GM12878 (cell line): ENCODE data around the gene MAGI1. TPM values are rescaled to one million over a fixed set of nuclear protein-coding genes. Genes with fewer than 3 reads are reported as not detected.

Source experiments
- ATAC-seq: fragments of 200-7000 bp; cut with Tn5 transposase; 3 replicates; pipeline ENCODE4 v1.9.1; 2020; ENCODE audit warnings: mild to moderate bottlenecking, moderate library complexity
- BruUV-seq: library from RNA; stranded (reverse); fragments of 400-500 nt; replicated peaks from 2 replicates; lab custom pipeline; 2021; lab: Mats Ljungman, UMichigan
- CTCF ChIA-PET: fragments of 300-600 bp; sonication (Branson Sonifier 250); formaldehyde crosslinking; extraction: SDS; loops from one replicate; lab custom pipeline; 2021; ENCODE audit warnings: inconsistent platforms; lab: Yijun Ruan, JAX
- POLR2A ChIA-PET: fragments of 350-600 bp; formaldehyde crosslinking; extraction: SDS; loops from one replicate; lab custom pipeline; 2021; ENCODE audit warnings: inconsistent platforms; lab: Charles Lee
- RAD21 ChIA-PET: fragments of 300-600 bp; sonication (Branson Sonifier 250); formaldehyde crosslinking; loops from one replicate; lab custom pipeline; 2023; ENCODE audit warnings: antibody characterized with exemption; ENCODE audit not compliant: unreplicated experiment; lab: Charles Lee
- SMC1A ChIA-PET: fragments of 300-600 bp; sonication (Branson Sonifier 250); formaldehyde crosslinking; loops from one replicate; lab custom pipeline; 2023; ENCODE audit not compliant: unreplicated experiment, uncharacterized antibody; lab: Charles Lee
- DNase-seq: peaks from one replicate; pipeline ENCODE4 v3.0.0-alpha.2; 2011; ENCODE audit warnings: low read depth, low spot score
- FAIRE-seq: peaks from 3 replicates; lab custom pipeline; 2011; peaks lifted over from hg19 to GRCh38; lab: Jason Lieb, UNC
- H2AFZ ChIP-seq: 2 replicates; pipeline ENCODE4 v1.6.0; 2011; ENCODE audit warnings: low read depth, low read length, control low read depth; ENCODE audit not compliant: control insufficient read depth
- H3K27ac ChIP-seq: 2 replicates; pipeline ENCODE4 v1.5.1; 2011; ENCODE audit warnings: control low read depth; ENCODE audit not compliant: control insufficient read depth, insufficient read depth
- H3K27me3 ChIP-seq, 2 experiments: replicated peaks in 1 of 2; 2 replicates each; pipeline versions ENCODE4 v1.6.0 to v1.6.1; 2011; ENCODE audit warnings: low read length in 1 of 2; ENCODE audit not compliant: control insufficient read depth in 2 of 2, insufficient read depth in 2 of 2
- H3K36me3 ChIP-seq, 2 experiments: 2 replicates each; pipeline ENCODE4 v1.5.1; 2011; ENCODE audit warnings: low read length in 1 of 2; ENCODE audit not compliant: control insufficient read depth in 2 of 2, insufficient read depth in 2 of 2
- H3K4me1 ChIP-seq: 2 replicates; pipeline ENCODE4 v1.6.1; 2011; ENCODE audit warnings: mild to moderate bottlenecking, low read length, moderate library complexity, mixed read lengths; ENCODE audit not compliant: control insufficient read depth, insufficient read depth
- H3K4me2 ChIP-seq: 2 replicates; pipeline ENCODE4 v1.6.0; 2011; ENCODE audit warnings: control low read depth; ENCODE audit not compliant: control insufficient read depth, insufficient read depth
- H3K4me3 ChIP-seq: fragments of 200-600 bp; sonication (generic); 2 replicates; pipeline ENCODE4 v1.5.1; 2016
- H3K79me2 ChIP-seq: 2 replicates; pipeline ENCODE4 v1.6.0; 2011; ENCODE audit warnings: low read length; ENCODE audit not compliant: control insufficient read depth, insufficient read depth
- H3K9ac ChIP-seq: 2 replicates; pipeline ENCODE4 v1.8.0; 2011; ENCODE audit warnings: low read length, control low read depth, mixed read lengths; ENCODE audit not compliant: control insufficient read depth, insufficient read depth
- H3K9me3 ChIP-seq: replicated peaks from 3 replicates; pipeline ENCODE4 v1.5.1; 2011; ENCODE audit warnings: mild to moderate bottlenecking, low read length; ENCODE audit not compliant: control insufficient read depth, insufficient read depth
- H4K20me1 ChIP-seq: 2 replicates; pipeline ENCODE4 v1.6.0; 2011; ENCODE audit not compliant: control insufficient read depth, insufficient read depth
- CBX5 ChIP-seq: sonication (generic); IDR thresholded peaks from 2 replicates; pipeline ENCODE4 v1.6.1; 2016; ENCODE audit warnings: low read depth, moderate library complexity, mild to moderate bottlenecking, inconsistent platforms
- EED ChIP-seq: sonication (generic); IDR thresholded peaks from 2 replicates; pipeline ENCODE4 v1.6.1; 2016; ENCODE audit warnings: antibody characterized with exemption, low read depth
- HDAC2 ChIP-seq: fragments of 200-600 bp; sonication (generic); IDR thresholded peaks from 2 replicates; pipeline ENCODE4 v1.6.1; 2017
- IKZF2 ChIP-seq, 2 experiments: fragments of 450-650 bp; IDR thresholded peaks; 2 replicates each; pipeline ENCODE4 v1.6.1; 2017; ENCODE audit warnings: mild to moderate bottlenecking in 2 of 2, moderate library complexity in 2 of 2
- NFXL1 ChIP-seq: fragments of 450-650 bp; IDR thresholded peaks from 2 replicates; pipeline ENCODE4 v1.6.1; 2017; ENCODE audit warnings: antibody characterized with exemption, mild to moderate bottlenecking, borderline replicate concordance
- RELB ChIP-seq: fragments of 450-650 bp; IDR thresholded peaks from 2 replicates; pipeline ENCODE4 v1.6.1; 2017; ENCODE audit warnings: low read depth, mild to moderate bottlenecking, moderate library complexity
- SP1 ChIP-seq: IDR thresholded peaks from one replicate; pipeline ENCODE4 v1.6.1; 2011; ENCODE audit warnings: low read depth, low read length
- TARDBP ChIP-seq: IDR thresholded peaks from 2 replicates; pipeline ENCODE4 v1.6.1; 2016; ENCODE audit warnings: borderline replicate concordance
- TBL1XR1 ChIP-seq: IDR thresholded peaks from 2 replicates; pipeline ENCODE4 v1.6.1; 2012; ENCODE audit warnings: low read depth, low read length, improper control_type of control experiment
- ZNF207 ChIP-seq: fragments of 450-650 bp; IDR thresholded peaks from 2 replicates; pipeline ENCODE4 v1.6.1; 2014; ENCODE audit warnings: antibody characterized with exemption, mild to moderate bottlenecking, borderline replicate concordance
- ZNF274 ChIP-seq: IDR thresholded peaks from one replicate; pipeline ENCODE4 v1.8.0; 2011; ENCODE audit not compliant: insufficient read length, insufficient read depth
- ZZZ3 ChIP-seq: IDR thresholded peaks from 2 replicates; pipeline ENCODE4 v1.6.1; 2011; ENCODE audit warnings: low read depth; ENCODE audit not compliant: control insufficient read depth, insufficient read length
- WGBS: methylation state at CpG from one replicate; pipeline ENCODE4 v1.1.6; 2016; ENCODE audit warnings: low lambda C conversion rate; ENCODE audit not compliant: insufficient replicate concordance, insufficient coverage; ENCODE audit errors: missing lambda C conversion rate; 5-methylcytosine and 5-hydroxymethylcytosine counted together
- in situ Hi-C: fragments of 300-500 bp; cut with MboI; formaldehyde crosslinking; loops from 9 replicates; pipeline ENCODE4 v1.14.3; 2018; ENCODE audit warnings: mixed read lengths
- intact Hi-C: fragments of 100-400 bp; cut with micrococcal nuclease; formaldehyde crosslinking; loops from one replicate; pipeline ENCODE4 v1.14.2; 2022; ENCODE audit not compliant: unreplicated experiment
- polyA plus RNA-seq, 11 experiments: library from polyadenylated mRNA; depleted of rRNA in 4 of 11; unstranded in 6 of 11; stranded (reverse) in 5 of 11; fragments of >200 nt; fragmentation: Nextera tagmentation in 4 of 11; fragmentation: Illumina TruSeq in 1 of 11; extraction: Ambion mirVana in 4 of 11; extraction: Trizol in 1 of 11; gene quantifications; 1 replicate in 1 of 11; 2 replicates in 10 of 11; pipeline versions ENCODE4 v1.2.1 to v1.2.3, GENCODE V29; 2011 to 2016; ENCODE audit warnings: inconsistent platforms in 2 of 11, missing spikeins in 2 of 11, low read depth in 1 of 11
- total RNA-seq, 4 experiments: library from RNA; depleted of rRNA in 3 of 4; stranded (reverse); fragments of >200 nt in 3 of 4; fragmentation: Illumina TruSeq in 1 of 4; extraction: Trizol in 1 of 4; gene quantifications; 2 replicates each; pipeline versions ENCODE4 v1.2.1 to v1.2.3, GENCODE V29; 2013 to 2021
- TF ChIP-seq, protein P1 (sequence below): fragments of 450-650 bp; IDR thresholded peaks from 2 replicates; pipeline ENCODE4 v1.6.1; 2017; ENCODE audit warnings: borderline replicate concordance

Gene MAGI1
- total and polyA plus RNA-seq, 10 of the 15 experiments (the other 5 are each of a cell fraction or from before 2014, with no cell fraction given), result 0.02 to 3.3 (median 0.29) TPM; not detected in 1

DNA sequence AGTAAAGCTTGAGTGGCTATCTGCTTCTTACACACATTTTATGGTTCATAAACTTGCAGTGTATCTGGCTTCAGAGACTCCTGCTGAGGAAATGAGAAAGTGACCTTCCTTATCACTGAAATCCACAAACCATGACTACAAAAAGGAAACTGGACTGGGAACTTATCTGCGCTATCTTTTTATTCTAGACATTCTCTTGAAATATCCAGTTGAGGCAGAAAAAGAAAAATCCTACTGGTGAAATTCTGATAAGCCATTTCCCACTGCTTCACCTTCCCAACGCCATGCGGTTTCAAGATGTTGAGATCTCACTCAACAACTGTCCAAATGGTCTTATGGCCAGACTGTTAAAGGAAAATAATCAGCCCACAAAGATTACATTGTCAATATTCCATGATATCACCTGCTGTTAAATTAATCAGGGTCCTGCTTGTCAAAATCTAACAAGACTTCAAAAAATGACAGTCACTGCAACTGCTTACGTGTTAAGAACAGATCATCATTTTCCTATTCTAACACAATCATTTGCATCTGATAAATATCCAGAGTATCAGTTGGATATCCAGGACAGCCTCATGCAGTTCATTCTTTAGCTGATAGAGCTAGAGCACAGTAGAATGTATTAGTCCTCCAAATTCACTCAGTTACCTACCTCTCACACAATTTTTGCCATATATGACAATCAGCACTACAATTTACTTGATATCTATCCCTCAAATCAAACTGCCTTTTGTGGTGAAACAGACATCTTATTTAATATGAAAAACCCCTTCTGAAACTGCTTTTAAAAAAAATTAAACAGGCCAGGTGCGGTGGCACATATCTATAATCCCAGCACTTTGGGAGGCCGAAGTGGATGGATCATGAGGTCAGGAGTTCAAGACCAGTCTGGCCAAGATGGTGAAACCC is 538.1 kb downstream of the MAGI1 start:
- SMC1A ChIA-PET, result no interaction called here
- no peak for FAIRE-seq
- no peak overlapping the region for H3K4me3 ChIP-seq
- H3K4me1 ChIP-seq, result no peaks in the 10 kb centered on the region
- no peak overlapping the region for H3K9ac ChIP-seq
- TF ChIP-seq TBL1XR1 (no peak), TARDBP (no peak), ZNF207 (no peak), RELB (no peak), ZZZ3 (no peak), HDAC2 (no peak), EED (no peak), ZNF274 (no peak), CBX5 (no peak), NFXL1 (no peak), SP1 (no peak), IKZF2 (IDR thresholded peaks at IDR 0.05) (no peak)
- TF ChIP-seq, protein P1, sequence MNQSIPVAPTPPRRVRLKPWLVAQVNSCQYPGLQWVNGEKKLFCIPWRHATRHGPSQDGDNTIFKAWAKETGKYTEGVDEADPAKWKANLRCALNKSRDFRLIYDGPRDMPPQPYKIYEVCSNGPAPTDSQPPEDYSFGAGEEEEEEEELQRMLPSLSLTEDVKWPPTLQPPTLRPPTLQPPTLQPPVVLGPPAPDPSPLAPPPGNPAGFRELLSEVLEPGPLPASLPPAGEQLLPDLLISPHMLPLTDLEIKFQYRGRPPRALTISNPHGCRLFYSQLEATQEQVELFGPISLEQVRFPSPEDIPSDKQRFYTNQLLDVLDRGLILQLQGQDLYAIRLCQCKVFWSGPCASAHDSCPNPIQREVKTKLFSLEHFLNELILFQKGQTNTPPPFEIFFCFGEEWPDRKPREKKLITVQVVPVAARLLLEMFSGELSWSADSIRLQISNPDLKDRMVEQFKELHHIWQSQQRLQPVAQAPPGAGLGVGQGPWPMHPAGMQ, result no peak
- TF ChIP-seq, all 136 proteins: peak for 0
- POLR2A ChIA-PET, result no interaction called here
- WGBS, result 67% methylated on average over 6 of the region's 6 CpGs
- in situ Hi-C loops (no loop called here), intact Hi-C loops (no loop called here)
- no peak for ATAC-seq
- Histone ChIP-seq H3K27ac (no peak overlapping the region), H4K20me1 (no peaks in the 10 kb centered on the region), H2AFZ (no peak overlapping the region), H3K4me2 (no peak overlapping the region), H3K9me3 (no peaks in the 10 kb centered on the region), H3K36me3 (no peaks in the 10 kb centered on the region), H3K27me3 (no peaks in the 10 kb centered on the region), H3K79me2 (no peaks in the 10 kb centered on the region)
- CTCF ChIA-PET, result no interaction called here
- DNase-seq, result no peak
- RAD21 ChIA-PET, result no interaction called here
- BruUV-seq, result no TSS peak
